ENCODE data around the gene VPREB3.

VPREB3 gene

DNA sequence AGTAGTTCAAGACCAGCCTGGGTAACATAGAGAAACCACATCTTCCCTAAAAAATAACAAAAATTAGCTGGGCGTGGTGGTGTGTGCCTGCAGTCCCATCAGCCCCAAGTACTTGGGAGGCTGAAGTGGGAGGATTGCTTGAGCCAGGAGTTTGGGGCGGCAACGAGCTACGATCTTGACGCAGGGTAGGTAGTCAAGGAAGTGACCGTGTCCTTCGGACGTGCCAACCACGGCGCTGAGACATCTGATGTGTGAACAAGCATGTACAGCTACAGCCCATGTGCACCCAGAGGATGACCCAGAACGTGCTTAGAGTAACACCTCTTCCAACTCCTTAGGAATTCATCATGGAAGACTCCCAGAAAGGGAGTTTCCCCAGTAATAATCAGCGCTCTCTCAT, 42.0 kb downstream of the VPREB3 start:
- no peak for TF ChIP-seq ZFX (IDR thresholded peaks at IDR 0.05)
- H3K27ac ChIP-seq: no peak overlapping the region

DNA sequence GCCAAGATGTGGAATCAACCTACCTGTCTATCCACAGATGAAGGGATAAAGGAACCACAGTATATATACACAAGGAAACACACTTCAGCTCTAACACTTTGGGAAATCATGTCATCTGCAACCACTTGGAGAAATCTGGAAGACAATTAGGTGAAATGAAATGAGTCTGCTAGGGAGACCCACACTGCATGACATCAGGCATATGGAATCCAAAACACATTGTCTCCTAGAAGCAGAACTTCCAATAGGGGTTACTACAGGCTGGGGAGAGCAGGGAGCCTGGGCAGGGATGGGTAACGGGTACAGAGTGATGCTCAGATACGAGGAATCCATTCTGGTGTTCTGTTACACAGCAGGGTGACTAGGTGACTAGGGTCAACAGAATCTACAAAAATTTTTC, 45.1 kb downstream of the VPREB3 start:
- no peak overlapping the region for H3K27ac ChIP-seq
- no peak for TF ChIP-seq ZFX (IDR thresholded peaks at IDR 0.05)
- TF ChIP-seq, protein P1, sequence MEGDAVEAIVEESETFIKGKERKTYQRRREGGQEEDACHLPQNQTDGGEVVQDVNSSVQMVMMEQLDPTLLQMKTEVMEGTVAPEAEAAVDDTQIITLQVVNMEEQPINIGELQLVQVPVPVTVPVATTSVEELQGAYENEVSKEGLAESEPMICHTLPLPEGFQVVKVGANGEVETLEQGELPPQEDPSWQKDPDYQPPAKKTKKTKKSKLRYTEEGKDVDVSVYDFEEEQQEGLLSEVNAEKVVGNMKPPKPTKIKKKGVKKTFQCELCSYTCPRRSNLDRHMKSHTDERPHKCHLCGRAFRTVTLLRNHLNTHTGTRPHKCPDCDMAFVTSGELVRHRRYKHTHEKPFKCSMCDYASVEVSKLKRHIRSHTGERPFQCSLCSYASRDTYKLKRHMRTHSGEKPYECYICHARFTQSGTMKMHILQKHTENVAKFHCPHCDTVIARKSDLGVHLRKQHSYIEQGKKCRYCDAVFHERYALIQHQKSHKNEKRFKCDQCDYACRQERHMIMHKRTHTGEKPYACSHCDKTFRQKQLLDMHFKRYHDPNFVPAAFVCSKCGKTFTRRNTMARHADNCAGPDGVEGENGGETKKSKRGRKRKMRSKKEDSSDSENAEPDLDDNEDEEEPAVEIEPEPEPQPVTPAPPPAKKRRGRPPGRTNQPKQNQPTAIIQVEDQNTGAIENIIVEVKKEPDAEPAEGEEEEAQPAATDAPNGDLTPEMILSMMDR (conservative IDR thresholded peaks at IDR 0.05): no peak

DNA sequence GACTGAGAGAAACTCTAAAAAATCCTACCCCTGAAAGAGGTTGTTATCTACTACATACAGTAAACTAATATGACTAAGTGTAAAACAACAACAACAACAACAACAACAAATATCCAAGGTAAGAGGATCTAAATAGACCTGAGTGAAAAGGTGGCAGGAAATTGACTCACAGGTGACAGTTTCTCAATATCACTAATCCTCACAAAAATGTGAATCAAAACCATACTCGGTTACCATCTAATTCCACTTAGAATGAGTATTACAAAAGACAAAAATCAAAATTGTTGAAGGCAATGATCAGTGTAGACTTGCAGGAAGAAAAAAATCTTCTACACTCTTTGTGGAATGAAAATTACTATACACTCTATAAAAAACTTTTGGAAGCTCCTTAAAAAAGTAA, 46.0 kb downstream of the VPREB3 start:
- TF ChIP-seq ZFX (IDR thresholded peaks at IDR 0.05): no peak
- H3K27ac ChIP-seq: no peak overlapping the region

DNA sequence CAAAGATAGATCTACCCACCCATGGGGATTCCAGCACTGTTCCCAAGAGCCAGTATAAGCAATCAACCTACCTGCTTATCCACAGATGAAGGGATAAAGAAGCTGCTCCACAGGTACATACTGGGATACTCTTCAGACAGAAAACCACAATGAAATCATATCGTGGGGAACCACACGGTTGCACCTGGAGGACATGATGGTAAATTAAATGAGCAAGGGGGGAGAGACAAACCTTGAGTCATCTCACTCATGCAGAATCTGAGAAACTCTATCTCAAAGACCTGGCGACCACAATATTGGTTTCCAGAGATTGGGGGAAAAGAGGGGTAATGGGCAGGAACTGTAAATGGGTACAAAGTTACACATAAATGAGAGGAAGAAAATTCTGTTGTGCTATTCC, 48.9 kb downstream of the VPREB3 start:
- TF ChIP-seq ZFX (IDR thresholded peaks at IDR 0.05): no peak
- TF ChIP-seq, protein P1 (conservative IDR thresholded peaks at IDR 0.05): no peak
- H3K27ac ChIP-seq: no peak overlapping the region

DNA sequence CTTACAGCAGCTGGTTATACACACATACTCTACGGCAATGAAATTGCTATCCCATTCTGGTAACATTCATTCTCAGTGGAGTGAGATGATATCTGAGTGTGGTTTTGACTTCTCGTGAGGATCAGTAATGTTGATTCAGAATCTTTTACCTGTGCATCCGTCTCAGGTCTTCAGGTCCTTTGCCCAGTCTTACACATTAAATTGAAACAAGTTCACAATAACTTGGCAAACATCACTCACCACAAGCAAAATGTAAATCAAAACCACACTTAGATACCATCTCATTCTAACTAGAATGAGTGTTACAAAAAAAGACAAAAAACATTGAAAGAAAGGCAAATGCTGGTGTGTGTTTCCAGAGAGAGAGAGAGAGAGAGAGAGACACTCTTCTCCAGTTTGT, 49.4 kb downstream of the VPREB3 start:
- TF ChIP-seq, protein P1 (conservative IDR thresholded peaks at IDR 0.05): no peak
- TF ChIP-seq ZFX (IDR thresholded peaks at IDR 0.05): no peak
- no peak overlapping the region for H3K27ac ChIP-seq

GRCh38 chr22:23704062-23704461, 50.2 kb downstream of the VPREB3 start:
- no peak overlapping the region for H3K27ac ChIP-seq
- TF ChIP-seq, protein P1 (conservative IDR thresholded peaks at IDR 0.05): no peak
- no peak for TF ChIP-seq ZFX (IDR thresholded peaks at IDR 0.05)
